GM18870 (cell line): Measurements from ENCODE around the gene USP24.

Experiments used
- ATAC-seq: cut with Tn5 transposase; IDR thresholded peaks from one replicate; pipeline ENCODE4 v1.9.1; 2021; ENCODE audit warnings: moderate library complexity; ENCODE audit not compliant: unreplicated experiment

The USP24 gene

DNA sequence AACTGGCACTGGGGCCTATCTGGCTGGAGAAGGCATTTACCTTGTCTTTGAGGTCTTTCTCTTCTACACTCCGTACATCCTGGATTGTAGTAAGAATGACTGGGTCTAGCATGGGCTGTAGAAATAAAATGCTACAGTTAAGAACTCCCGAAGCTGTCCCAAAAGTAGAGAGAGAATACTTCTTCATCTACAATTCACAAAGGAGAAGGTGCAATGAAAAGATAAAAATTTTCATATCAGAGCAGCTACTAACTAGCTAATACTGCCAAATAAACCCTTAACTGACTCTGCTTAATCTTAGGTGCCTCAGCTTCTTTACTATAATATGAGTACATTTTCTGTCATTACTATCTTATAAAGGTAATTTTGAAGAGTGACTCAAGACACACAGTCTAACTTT, 55.6 kb downstream of the USP24 start:
- no peak for ATAC-seq

GRCh38 chr1:55156608-55157007, 58.6 kb downstream of the USP24 start:
- ATAC-seq = no peak

- no peak for ATAC-seq
Measured at GRCh38 chr1:55156093-55156492, 59.1 kb downstream of the USP24 start.

- no peak for ATAC-seq
Measured at GRCh38 chr1:55155522-55155921, 59.6 kb downstream of the USP24 start.

- ATAC-seq = no peak
Measured at GRCh38 chr1:55154616-55155015, 60.5 kb downstream of the USP24 start.

DNA sequence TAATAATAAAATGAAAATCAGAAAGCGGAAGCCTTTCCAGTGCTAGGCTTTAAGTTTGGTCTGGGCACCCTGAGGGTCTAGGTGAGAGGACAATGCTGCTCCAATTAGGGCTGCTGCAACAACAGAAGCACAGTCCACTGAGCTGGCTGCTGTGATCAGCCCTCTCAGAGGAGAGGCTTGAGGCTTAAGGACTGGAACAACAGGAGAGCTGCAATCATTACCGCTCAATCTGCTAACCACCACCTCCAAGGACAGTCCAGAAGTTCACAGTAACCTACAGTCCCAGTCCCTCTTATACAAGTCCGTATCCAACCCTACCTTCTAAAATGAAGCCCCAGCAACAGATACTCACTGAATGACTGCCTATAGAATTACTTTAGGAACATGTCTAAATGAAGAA, 62.1 kb downstream of the USP24 start:
- ATAC-seq = no peak

DNA sequence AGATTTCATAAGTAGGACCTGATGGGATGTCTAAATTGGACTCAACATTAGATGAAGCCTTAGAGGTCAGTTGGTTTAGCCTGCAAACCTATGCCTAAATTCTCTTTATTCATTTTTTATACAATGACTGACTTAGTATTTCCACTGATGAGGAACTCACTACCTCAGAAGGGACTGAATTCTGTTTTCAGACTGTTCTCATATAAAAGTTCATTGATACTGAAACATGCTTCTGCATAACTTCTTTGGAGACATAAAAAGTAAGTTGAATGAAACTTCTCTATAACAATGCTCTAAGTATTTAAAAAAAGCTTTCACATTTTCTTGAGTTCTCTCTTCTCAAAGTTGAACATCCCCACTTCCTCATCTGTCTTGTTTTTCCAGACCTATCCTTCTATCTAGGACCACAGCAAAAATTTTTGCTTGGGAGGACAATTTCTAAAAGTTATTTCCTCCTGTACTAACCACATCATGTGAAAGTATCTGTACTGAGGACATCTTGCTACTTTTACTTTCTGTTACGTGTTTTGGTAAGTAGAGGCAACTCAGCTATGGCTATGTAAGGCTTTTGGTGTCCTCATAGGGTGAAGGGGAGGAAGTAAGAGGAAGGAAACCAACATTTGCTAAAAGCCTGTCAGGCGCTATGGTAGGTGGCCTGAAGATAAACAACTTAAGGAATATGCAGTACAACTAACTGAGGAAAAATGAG, 64.1 kb downstream of the USP24 start:
- peak; percentile 86 for ATAC-seq

- no peak for ATAC-seq
Measured at GRCh38 chr1:55148676-55149075, 66.5 kb downstream of the USP24 start.

GRCh38 chr1:55147524-55147923, 67.6 kb downstream of the USP24 start:
- ATAC-seq = no peak

GRCh38 chr1:55146781-55147180, 68.4 kb downstream of the USP24 start:
- ATAC-seq = no peak

GRCh38 chr1:55144886-55145285, 70.3 kb downstream of the USP24 start:
- ATAC-seq = no peak

DNA sequence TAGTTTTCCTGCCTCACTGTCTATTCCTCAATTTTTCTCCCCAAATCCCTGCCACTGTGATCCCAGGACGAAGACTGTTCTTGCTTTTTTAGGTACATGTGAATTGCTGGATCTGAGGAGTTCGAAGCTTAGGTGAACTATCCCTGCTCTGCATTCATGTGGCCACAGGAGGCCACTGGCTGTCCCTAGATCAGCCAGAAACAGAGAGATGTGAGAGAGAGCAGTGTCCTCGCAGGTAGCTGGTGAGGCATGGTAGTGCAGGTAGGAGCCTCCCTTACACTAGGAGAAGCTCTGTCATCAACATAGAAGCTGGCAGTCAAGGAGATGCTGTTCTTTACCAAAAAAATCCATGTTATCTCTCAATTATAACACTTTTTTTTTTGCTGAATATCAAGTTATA, 71.5 kb downstream of the USP24 start:
- no peak for ATAC-seq

- no peak for ATAC-seq
Measured at GRCh38 chr1:55141295-55141893, 73.8 kb downstream of the USP24 start.

DNA sequence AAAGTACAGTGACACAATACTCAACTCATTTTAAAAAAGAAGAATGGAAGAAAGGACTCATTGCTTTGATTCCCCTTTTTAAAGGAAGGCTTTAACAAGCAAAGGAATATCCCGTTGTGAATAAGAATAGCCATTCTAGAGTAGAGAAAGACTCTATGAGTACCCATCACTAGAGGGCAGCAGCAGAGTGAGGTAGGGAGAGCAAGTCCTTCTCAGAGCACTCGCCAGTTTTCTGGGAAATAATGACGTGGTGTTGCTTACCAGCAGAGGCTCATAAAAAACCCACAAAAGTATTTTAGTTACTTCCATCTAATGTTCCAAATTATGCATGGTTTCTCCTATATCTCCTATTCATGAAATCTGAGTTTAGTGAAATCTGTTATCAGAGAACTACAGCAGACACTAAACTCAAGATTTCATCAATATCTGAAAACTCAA, 74.6 kb downstream of the USP24 start:
- ATAC-seq = peak; percentile 85

- ATAC-seq = no peak
Measured at GRCh38 chr1:55140137-55140536, 75.0 kb downstream of the USP24 start.

DNA sequence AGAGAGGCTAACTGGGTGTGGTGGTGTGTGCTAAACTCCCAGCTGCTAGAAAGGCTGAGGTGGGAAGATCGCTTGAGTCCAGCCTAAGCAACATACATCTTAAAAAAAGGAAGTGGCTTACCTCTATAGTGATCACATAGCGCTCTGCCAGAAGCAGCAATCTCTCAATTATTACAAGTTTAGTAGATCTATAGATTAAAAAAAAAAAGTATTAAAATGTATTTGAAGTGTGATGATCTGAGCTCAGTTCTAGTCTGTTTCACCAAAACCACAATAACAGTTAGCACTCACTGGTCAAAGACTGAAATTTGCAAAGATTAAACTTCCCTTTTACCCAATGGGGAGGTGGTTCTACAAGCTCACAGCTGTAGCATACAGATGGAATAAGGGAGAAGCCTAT, 76.3 kb downstream of the USP24 start:
- no peak for ATAC-seq

DNA sequence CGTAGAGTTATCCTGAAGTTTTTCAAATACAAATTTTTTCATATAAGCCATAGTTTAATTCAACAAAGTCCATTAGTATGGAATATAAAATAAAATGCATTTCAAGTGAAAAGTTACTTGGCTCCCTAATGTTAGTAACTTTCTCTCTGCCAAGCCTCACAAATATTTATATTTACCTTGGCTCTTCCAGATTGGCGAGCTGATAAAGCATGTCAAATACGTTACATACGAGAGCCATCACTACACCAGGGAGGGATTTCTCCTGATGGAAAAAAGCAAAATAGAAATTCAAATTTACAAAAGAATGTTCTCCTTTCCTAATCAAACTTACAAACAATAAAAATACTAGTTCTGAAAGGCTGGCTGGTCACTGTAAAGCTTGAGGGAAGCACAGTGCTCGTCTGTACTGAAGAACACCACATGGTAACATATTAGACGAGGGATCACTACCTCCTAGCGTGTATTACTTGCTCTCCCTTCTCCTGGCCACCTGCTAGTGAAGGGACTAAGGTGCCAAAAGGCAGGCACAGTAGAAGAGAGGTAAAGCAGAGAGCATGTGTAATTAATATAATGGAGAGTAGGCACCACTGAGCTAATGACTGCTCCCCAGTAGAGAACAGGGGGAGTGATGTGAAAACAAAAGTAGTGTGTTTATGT, 80.9 kb downstream of the USP24 start:
- ATAC-seq = no peak

DNA sequence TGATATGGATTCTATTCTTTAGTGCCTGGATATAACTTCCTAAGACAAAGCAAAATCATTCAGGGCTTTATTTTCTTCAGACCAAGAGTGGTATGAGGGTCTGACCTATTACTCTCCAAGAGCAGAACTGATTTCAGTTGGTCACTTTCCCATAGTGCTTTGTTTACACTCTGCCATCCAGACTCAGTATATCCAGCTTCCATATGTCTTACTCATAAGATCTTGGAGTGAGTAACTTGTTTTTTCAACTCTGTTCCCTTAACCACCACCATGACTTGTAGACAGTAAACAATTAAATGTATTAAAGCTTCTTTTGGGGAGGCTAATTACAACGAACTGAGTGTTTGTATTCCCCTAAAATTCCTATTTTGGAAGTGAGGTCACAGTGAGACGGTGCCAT, 83.4 kb downstream of the USP24 start:
- no peak for ATAC-seq

GRCh38 chr1:55131218-55131617, 83.9 kb downstream of the USP24 start:
- ATAC-seq = no peak

DNA sequence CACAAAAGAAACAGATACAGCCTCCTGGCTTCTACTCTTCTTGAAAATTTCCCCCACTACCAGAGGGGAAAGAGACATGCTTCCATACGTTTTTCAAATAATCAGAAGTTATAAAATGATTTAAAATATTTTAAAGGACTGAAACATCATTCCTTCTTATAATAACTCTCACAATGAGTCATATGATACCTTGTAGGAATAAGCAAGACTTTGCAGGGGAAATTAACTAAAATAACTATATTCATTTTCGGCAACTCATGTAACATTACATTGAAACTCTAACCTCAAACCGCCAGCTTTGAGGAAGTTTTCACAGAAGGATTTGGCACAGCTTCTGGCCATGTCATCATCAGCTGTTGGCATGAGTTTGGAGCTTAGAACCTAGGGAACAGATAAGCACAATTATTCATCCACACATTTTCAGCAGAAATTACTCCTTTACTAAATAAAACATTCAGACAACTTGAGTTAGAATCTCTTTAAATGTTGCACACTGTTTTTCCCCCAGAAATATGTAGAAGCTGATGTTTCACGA, 85.9 kb downstream of the USP24 start:
- ATAC-seq = no peak

DNA sequence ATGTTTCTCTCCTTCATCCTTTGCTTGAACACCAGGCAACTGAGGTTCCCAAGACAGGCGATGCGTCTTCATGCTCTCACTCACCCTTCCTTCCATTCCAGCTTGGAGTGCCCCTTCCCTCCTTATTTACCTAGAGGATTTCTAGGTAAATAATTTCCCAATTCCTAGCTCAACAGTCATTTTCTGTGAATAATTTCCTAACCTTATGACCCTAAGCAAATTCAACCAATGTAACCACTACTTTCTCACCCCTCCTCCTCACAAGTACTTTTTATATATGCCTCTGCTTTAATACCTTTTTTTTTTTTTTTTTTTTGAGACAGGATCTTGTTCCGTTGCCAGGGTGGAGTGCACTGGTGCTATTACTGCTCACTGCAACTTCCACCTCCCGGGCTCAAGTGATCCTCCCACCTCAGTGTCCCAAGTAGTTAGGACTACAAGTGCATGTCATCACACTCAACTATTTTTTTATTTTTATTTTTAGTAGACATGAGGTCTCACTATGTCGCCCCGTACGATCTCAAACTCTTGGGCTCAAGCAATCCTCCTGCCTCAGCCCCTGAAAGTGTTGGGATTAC, 86.7 kb downstream of the USP24 start:
- ATAC-seq = no peak
